Mesendoderm (in vitro differentiated cells): Measurements from ENCODE around the gene FAT1.

Experiments used
- DNase-seq: peaks from one replicate; pipeline ENCODE4 v3.0.0; 2013
- H2AK5ac ChIP-seq: 2 replicates; pipeline ENCODE4 v1.6.1; 2013; ENCODE audit warnings: low read length, inconsistent platforms
- H2BK120ac ChIP-seq: 2 replicates; pipeline ENCODE4 v1.6.1; 2013; ENCODE audit warnings: low read depth, mild to moderate bottlenecking, low read length, moderate library complexity, mixed read lengths
- H2BK15ac ChIP-seq: replicated peaks from 2 replicates; pipeline ENCODE4 v1.6.1; 2013; ENCODE audit warnings: low read depth, mild to moderate bottlenecking, moderate library complexity
- H2BK5ac ChIP-seq: 2 replicates; pipeline ENCODE4 v1.6.1; 2013; ENCODE audit warnings: low read length, inconsistent platforms
- H3K18ac ChIP-seq: 2 replicates; pipeline ENCODE4 v1.6.1; 2013; ENCODE audit warnings: mild to moderate bottlenecking, low read length, mixed read lengths
- H3K23ac ChIP-seq: one replicate; pipeline ENCODE4 v1.6.1; 2013; ENCODE audit warnings: low read length
- H3K27ac ChIP-seq: 2 replicates; pipeline ENCODE4 v1.5.1; 2013; ENCODE audit warnings: low read depth, mild to moderate bottlenecking, inconsistent platforms, low read length, moderate library complexity
- H3K27me3 ChIP-seq: 2 replicates; pipeline ENCODE4 v1.6.1; 2013; ENCODE audit warnings: low read length, control low read depth, mild to moderate bottlenecking, inconsistent platforms; ENCODE audit not compliant: insufficient read depth, poor library complexity
- H3K36me3 ChIP-seq: 2 replicates; pipeline ENCODE4 v1.6.1; 2013; ENCODE audit warnings: low read length, inconsistent platforms; ENCODE audit not compliant: control insufficient read depth, insufficient read depth
- H3K4ac ChIP-seq: one replicate; pipeline ENCODE4 v1.6.1; 2013; ENCODE audit warnings: low read depth, mild to moderate bottlenecking, low read length, moderate library complexity
- H3K4me1 ChIP-seq: 2 replicates; pipeline ENCODE4 v1.6.1; 2013; ENCODE audit warnings: low read depth, low read length, inconsistent platforms; ENCODE audit not compliant: control insufficient read depth
- H3K4me2 ChIP-seq: 2 replicates; pipeline ENCODE4 v1.6.1; 2013; ENCODE audit warnings: low read length
- H3K4me3 ChIP-seq: 2 replicates; pipeline ENCODE4 v1.5.1; 2013; ENCODE audit warnings: mild to moderate bottlenecking, low read length
- H3K56ac ChIP-seq: one replicate; pipeline ENCODE4 v1.6.1; 2013; ENCODE audit warnings: low read length
- H3K79me1 ChIP-seq: 2 replicates; pipeline ENCODE4 v1.6.1; 2013; ENCODE audit warnings: low read length, inconsistent platforms
- H3K79me2 ChIP-seq: 2 replicates; pipeline ENCODE4 v1.6.1; 2013; ENCODE audit warnings: mild to moderate bottlenecking, low read length; ENCODE audit not compliant: control insufficient read depth, insufficient read depth
- H3K9ac ChIP-seq: 2 replicates; pipeline ENCODE4 v1.6.1; 2013; ENCODE audit warnings: low read length, inconsistent platforms
- H4K5ac ChIP-seq: one replicate; pipeline ENCODE4 v1.6.1; 2013; ENCODE audit warnings: low read length
- H4K8ac ChIP-seq: one replicate; pipeline ENCODE4 v1.6.1; 2013; ENCODE audit warnings: low read depth, mild to moderate bottlenecking, control low read depth, low read length, moderate library complexity
- WGBS: extraction: QIAGEN DNeasy Blood & Tissue Kit; methylation state at CpG from one replicate; pipeline ENCODE4 v1.1.7; 2013; ENCODE audit warnings: low lambda C conversion rate, missing lambda C conversion rate; ENCODE audit not compliant: insufficient coverage; ENCODE audit errors: extremely low coverage; 5-methylcytosine and 5-hydroxymethylcytosine counted together

The FAT1 gene

GRCh38 chr4:186643501-186644310 lies 80.0 kb downstream of the FAT1 start:
- Histone ChIP-seq H3K27me3 (no peaks in the 10 kb centered on the region), H2BK15ac (no peak overlapping the region), H3K4me2 (no peak overlapping the region), H3K79me1 (no peaks in the 10 kb centered on the region), H3K4me3 (no peak overlapping the region), H3K18ac (no peak overlapping the region), H3K79me2 (no peaks in the 10 kb centered on the region), H2BK5ac (no peak overlapping the region), H3K9ac (no peak overlapping the region), H3K4ac (no peak overlapping the region), H2BK120ac (no peak overlapping the region), H3K4me1 (no peaks in the 10 kb centered on the region), H4K8ac (no peak overlapping the region), H4K5ac (no peak overlapping the region), H3K27ac (no peak overlapping the region), H3K23ac (no peak overlapping the region), H2AK5ac (no peak overlapping the region), H3K36me3 (no peaks in the 10 kb centered on the region), H3K56ac (no peak overlapping the region)
- no CpG with 5 or more reads among the region's 14 CpGs for WGBS
- no peak for DNase-seq

- no peaks in the 10 kb centered on the region for H3K36me3 ChIP-seq
- DNase-seq, result no peak
- H3K56ac ChIP-seq, result no peak overlapping the region
- H3K27me3 ChIP-seq, result no peaks in the 10 kb centered on the region
- no peaks in the 10 kb centered on the region for H3K4me1 ChIP-seq
- H4K8ac ChIP-seq, result no peak overlapping the region
- no peak overlapping the region for H3K27ac ChIP-seq
- no peak overlapping the region for H2BK5ac ChIP-seq
- H3K4me2 ChIP-seq, result no peak overlapping the region
- no peak overlapping the region for H2BK120ac ChIP-seq
- no peak overlapping the region for H3K23ac ChIP-seq
- WGBS, result no CpG with 5 or more reads among the region's 11 CpGs
- no peak overlapping the region for H3K4me3 ChIP-seq
- no peak overlapping the region for H4K5ac ChIP-seq
- no peak overlapping the region for H2AK5ac ChIP-seq
- H3K79me1 ChIP-seq, result no peaks in the 10 kb centered on the region
- no peak overlapping the region for H3K18ac ChIP-seq
- H3K4ac ChIP-seq, result no peak overlapping the region
- H3K9ac ChIP-seq, result no peak overlapping the region
- no peak overlapping the region for H2BK15ac ChIP-seq
- H3K79me2 ChIP-seq, result no peaks in the 10 kb centered on the region
Observed at GRCh38 chr4:186642998-186643397, 80.7 kb downstream of the FAT1 start.

GRCh38 chr4:186642530-186642929 lies 81.1 kb downstream of the FAT1 start:
- Histone ChIP-seq H3K27me3 (no peaks in the 10 kb centered on the region), H4K8ac (no peak overlapping the region), H3K27ac (no peak overlapping the region), H3K4ac (no peak overlapping the region), H3K23ac (no peak overlapping the region), H4K5ac (no peak overlapping the region), H3K79me1 (no peaks in the 10 kb centered on the region), H2AK5ac (no peak overlapping the region), H2BK120ac (no peak overlapping the region), H2BK5ac (no peak overlapping the region), H3K4me1 (no peaks in the 10 kb centered on the region), H3K4me3 (no peak overlapping the region), H3K36me3 (no peaks in the 10 kb centered on the region), H3K79me2 (no peaks in the 10 kb centered on the region), H2BK15ac (no peak overlapping the region), H3K4me2 (no peak overlapping the region), H3K9ac (no peak overlapping the region), H3K56ac (no peak overlapping the region), H3K18ac (no peak overlapping the region)
- WGBS, result no CpG with 5 or more reads among the region's 15 CpGs
- DNase-seq, result no peak

- H3K36me3 ChIP-seq, result peaks cover 5% of the 10 kb centered on the region
- H2AK5ac ChIP-seq, result no peak overlapping the region
- peaks cover 2% of the 10 kb centered on the region for H3K4me1 ChIP-seq
- H4K5ac ChIP-seq, result no peak overlapping the region
- no peak overlapping the region for H3K18ac ChIP-seq
- no peak overlapping the region for H2BK15ac ChIP-seq
- H3K9ac ChIP-seq, result no peak overlapping the region
- no peak overlapping the region for H2BK120ac ChIP-seq
- H3K79me2 ChIP-seq, result no peaks in the 10 kb centered on the region
- H3K56ac ChIP-seq, result no peak overlapping the region
- no peak overlapping the region for H3K27ac ChIP-seq
- no peak overlapping the region for H3K4ac ChIP-seq
- no peak for DNase-seq
- H4K8ac ChIP-seq, result no peak overlapping the region
- H3K23ac ChIP-seq, result no peak overlapping the region
- H2BK5ac ChIP-seq, result no peak overlapping the region
- WGBS, result no CpG with 5 or more reads among the region's 10 CpGs
- no peak overlapping the region for H3K4me2 ChIP-seq
- no peak overlapping the region for H3K4me3 ChIP-seq
- no peaks in the 10 kb centered on the region for H3K27me3 ChIP-seq
- H3K79me1 ChIP-seq, result no peaks in the 10 kb centered on the region
Observed at GRCh38 chr4:186634591-186635128, 89.0 kb downstream of the FAT1 start.

- H2BK5ac ChIP-seq, result no peak overlapping the region
- no peak for DNase-seq
- no peak overlapping the region for H2BK15ac ChIP-seq
- no peak overlapping the region for H3K27ac ChIP-seq
- no peak overlapping the region for H3K56ac ChIP-seq
- H3K4ac ChIP-seq, result no peak overlapping the region
- no peak overlapping the region for H3K18ac ChIP-seq
- H3K9ac ChIP-seq, result no peak overlapping the region
- H3K4me1 ChIP-seq, result peaks cover 2% of the 10 kb centered on the region
- no peak overlapping the region for H4K8ac ChIP-seq
- H3K79me2 ChIP-seq, result no peaks in the 10 kb centered on the region
- H3K27me3 ChIP-seq, result no peaks in the 10 kb centered on the region
- peaks cover 5% of the 10 kb centered on the region for H3K36me3 ChIP-seq
- no peak overlapping the region for H2BK120ac ChIP-seq
- no peak overlapping the region for H3K4me3 ChIP-seq
- no peak overlapping the region for H3K4me2 ChIP-seq
- no peaks in the 10 kb centered on the region for H3K79me1 ChIP-seq
- no peak overlapping the region for H2AK5ac ChIP-seq
- H3K23ac ChIP-seq, result no peak overlapping the region
- H4K5ac ChIP-seq, result no peak overlapping the region
Observed at GRCh38 chr4:186633844-186634243, 89.8 kb downstream of the FAT1 start.

GRCh38 chr4:186630128-186630527 lies 93.5 kb downstream of the FAT1 start:
- H3K79me1 ChIP-seq, result no peaks in the 10 kb centered on the region
- no peak overlapping the region for H3K4me3 ChIP-seq
- H3K27me3 ChIP-seq, result no peaks in the 10 kb centered on the region
- H4K8ac ChIP-seq, result no peak overlapping the region
- no CpG with 5 or more reads among the region's 6 CpGs for WGBS
- peaks cover 2% of the 10 kb centered on the region for H3K4me1 ChIP-seq
- H2AK5ac ChIP-seq, result no peak overlapping the region
- no peak overlapping the region for H3K9ac ChIP-seq
- no peak overlapping the region for H4K5ac ChIP-seq
- H2BK120ac ChIP-seq, result no peak overlapping the region
- no peak overlapping the region for H3K4me2 ChIP-seq
- no peak overlapping the region for H3K56ac ChIP-seq
- no peak overlapping the region for H2BK5ac ChIP-seq
- no peak overlapping the region for H3K4ac ChIP-seq
- no peaks in the 10 kb centered on the region for H3K79me2 ChIP-seq
- H3K18ac ChIP-seq, result no peak overlapping the region
- H3K36me3 ChIP-seq, result peaks cover 5% of the 10 kb centered on the region
- no peak overlapping the region for H2BK15ac ChIP-seq
- no peak for DNase-seq
- H3K23ac ChIP-seq, result no peak overlapping the region
- no peak overlapping the region for H3K27ac ChIP-seq
